K562 (cell line): Measurements from ENCODE around the gene HCN4.

Source experiments
- HDAC6 ChIP-seq: IDR thresholded peaks from 2 replicates; pipeline ENCODE4 v1.6.1; 2012; ENCODE audit warnings: low read depth, mild to moderate bottlenecking, control low read depth, inconsistent platforms, low read length, moderate library complexity
- LARP7 ChIP-seq: fragments of 450-650 bp; IDR thresholded peaks from 2 replicates; pipeline ENCODE4 v1.6.1; 2016
- NUFIP1 ChIP-seq: fragments of 450-650 bp; IDR thresholded peaks from 2 replicates; pipeline ENCODE4 v1.6.1; 2018; ENCODE audit not compliant: partially characterized antibody
- POLR2A ChIP-seq: fragments of 450-650 bp; conservative IDR thresholded peaks from 2 replicates; pipeline ENCODE4 v1.6.1; 2016
- SOX6 ChIP-seq: fragments of 450-650 bp; IDR thresholded peaks from 2 replicates; pipeline ENCODE4 v1.6.1; 2014; ENCODE audit warnings: mild to moderate bottlenecking
- TBP ChIP-seq: optimal IDR thresholded peaks from 2 replicates; pipeline ENCODE3; 2011; ENCODE audit warnings: low read depth, low read length, improper control_type of control experiment
- USF2 ChIP-seq: sonication (generic); formaldehyde crosslinking; IDR thresholded peaks from 2 replicates; pipeline ENCODE4 v1.5.0; 2020; ENCODE audit warnings: missing genetic modification reagents
- ZBTB7A ChIP-seq: IDR thresholded peaks from 2 replicates; pipeline ENCODE4 v1.6.1; 2011; ENCODE audit warnings: low read depth, mild to moderate bottlenecking, low read length, moderate library complexity, borderline replicate concordance; ENCODE audit not compliant: control insufficient read depth
- ZNF174 ChIP-seq: fragments of 250-450 bp; sonication (Bioruptor Pico); IDR thresholded peaks from 2 replicates; pipeline ENCODE4 v1.4.0; 2020; ENCODE audit warnings: mild to moderate bottlenecking
- TF ChIP-seq, protein P1 (sequence below), 3 experiments: IDR thresholded peaks in 2 of 3; conservative IDR thresholded peaks in 1 of 3; 2 replicates each; pipeline ENCODE4 v1.5.1; 2011 to 2012; ENCODE audit warnings: low read length in 3 of 3, mild to moderate bottlenecking in 3 of 3, control low read depth in 2 of 3, improper control_type of control experiment in 1 of 3, inconsistent platforms in 1 of 3, low read depth in 1 of 3, mixed read lengths in 1 of 3, moderate library complexity in 1 of 3; ENCODE audit not compliant: insufficient read depth in 2 of 3

DNA sequence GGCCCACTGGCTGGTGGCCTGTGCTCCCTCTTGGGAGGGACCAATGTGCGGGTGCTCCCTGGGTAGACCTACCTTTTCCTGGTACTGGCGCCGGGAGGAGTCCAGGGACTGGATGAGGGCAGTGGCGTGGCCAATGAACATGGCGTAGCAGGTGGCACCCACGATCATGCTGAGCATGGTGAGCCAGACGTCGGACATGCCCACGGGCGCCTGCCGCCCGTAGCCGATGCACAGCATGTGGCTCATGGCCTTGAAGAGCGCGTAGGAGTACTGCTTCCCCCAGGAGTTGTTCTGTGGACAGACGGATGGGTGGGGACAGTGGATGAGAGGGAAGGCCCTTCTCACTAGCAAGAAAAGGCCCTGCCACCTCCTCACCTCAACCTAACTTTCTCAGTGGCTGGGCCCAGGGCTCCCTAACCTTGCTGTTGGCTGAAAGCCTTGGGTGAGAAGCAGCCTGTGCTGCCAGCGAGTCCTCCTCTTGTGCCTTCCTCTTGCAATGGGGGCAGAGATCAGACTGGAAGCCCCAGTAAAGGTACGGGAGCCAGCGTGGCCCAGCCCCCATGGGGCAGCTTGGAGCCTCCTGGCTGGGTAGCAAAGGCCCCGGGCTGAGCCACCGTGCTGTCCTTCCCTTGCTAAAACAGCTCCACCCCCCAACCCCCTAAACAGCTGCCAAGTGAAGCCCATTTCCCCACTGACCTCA, 39.1 kb downstream of the HCN4 start:
- TF ChIP-seq, protein P1, sequence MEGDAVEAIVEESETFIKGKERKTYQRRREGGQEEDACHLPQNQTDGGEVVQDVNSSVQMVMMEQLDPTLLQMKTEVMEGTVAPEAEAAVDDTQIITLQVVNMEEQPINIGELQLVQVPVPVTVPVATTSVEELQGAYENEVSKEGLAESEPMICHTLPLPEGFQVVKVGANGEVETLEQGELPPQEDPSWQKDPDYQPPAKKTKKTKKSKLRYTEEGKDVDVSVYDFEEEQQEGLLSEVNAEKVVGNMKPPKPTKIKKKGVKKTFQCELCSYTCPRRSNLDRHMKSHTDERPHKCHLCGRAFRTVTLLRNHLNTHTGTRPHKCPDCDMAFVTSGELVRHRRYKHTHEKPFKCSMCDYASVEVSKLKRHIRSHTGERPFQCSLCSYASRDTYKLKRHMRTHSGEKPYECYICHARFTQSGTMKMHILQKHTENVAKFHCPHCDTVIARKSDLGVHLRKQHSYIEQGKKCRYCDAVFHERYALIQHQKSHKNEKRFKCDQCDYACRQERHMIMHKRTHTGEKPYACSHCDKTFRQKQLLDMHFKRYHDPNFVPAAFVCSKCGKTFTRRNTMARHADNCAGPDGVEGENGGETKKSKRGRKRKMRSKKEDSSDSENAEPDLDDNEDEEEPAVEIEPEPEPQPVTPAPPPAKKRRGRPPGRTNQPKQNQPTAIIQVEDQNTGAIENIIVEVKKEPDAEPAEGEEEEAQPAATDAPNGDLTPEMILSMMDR (IDR thresholded peaks at IDR 0.05 in 2 of 3, conservative IDR thresholded peaks at IDR 0.05 in 1 of 3; ENCODE audit: insufficient read depth in 2 of 3, low read depth in 1 of 3, low read length in 3 of 3) = no peak
- no peak for TF ChIP-seq USF2
- TF ChIP-seq SOX6 = no peak
- no peak for TF ChIP-seq POLR2A
- no peak for TF ChIP-seq TBP
- no peak for TF ChIP-seq ZBTB7A
- no peak for TF ChIP-seq HDAC6
- TF ChIP-seq LARP7 = no peak
- TF ChIP-seq NUFIP1 = no peak
- TF ChIP-seq ZNF174 (CRISPR knock-in tag) = no peak
